ENCODE data around the gene HELLS.

DNA sequence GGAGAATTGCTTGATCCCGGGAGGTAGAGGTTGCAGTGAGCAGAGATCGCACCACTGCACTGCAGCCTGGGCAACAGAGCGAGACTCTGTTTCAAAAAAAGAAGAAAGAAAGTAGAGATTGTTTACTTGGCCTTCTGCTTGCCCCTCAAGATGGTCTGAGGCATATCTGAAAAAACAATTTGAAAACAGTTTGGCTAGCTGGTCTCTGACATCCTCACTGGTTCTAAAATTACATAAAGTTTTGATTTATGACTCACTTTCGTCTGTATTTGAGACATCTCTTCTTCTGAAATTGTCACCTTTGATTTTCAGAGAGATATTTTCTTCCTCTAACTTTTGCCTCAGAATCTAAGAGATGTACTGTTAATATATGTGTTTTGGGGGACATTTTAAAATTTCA lies 49.6 kb upstream of the HELLS start:
- TF ChIP-seq, protein P1, sequence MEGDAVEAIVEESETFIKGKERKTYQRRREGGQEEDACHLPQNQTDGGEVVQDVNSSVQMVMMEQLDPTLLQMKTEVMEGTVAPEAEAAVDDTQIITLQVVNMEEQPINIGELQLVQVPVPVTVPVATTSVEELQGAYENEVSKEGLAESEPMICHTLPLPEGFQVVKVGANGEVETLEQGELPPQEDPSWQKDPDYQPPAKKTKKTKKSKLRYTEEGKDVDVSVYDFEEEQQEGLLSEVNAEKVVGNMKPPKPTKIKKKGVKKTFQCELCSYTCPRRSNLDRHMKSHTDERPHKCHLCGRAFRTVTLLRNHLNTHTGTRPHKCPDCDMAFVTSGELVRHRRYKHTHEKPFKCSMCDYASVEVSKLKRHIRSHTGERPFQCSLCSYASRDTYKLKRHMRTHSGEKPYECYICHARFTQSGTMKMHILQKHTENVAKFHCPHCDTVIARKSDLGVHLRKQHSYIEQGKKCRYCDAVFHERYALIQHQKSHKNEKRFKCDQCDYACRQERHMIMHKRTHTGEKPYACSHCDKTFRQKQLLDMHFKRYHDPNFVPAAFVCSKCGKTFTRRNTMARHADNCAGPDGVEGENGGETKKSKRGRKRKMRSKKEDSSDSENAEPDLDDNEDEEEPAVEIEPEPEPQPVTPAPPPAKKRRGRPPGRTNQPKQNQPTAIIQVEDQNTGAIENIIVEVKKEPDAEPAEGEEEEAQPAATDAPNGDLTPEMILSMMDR (IDR thresholded peaks at IDR 0.05) = no peak
- no peak for TF ChIP-seq POLR2A (IDR thresholded peaks at IDR 0.05)

Measured in vagina (tissue), 2 donors.